HG02571 (cell line): ENCODE results near the gene AKAP1.

Experiments
- ATAC-seq: cut with Tn5 transposase; IDR thresholded peaks from one replicate; pipeline ENCODE4 v1.9.1; 2021; ENCODE audit warnings: mild to moderate bottlenecking, moderate library complexity; ENCODE audit not compliant: unreplicated experiment

Gene AKAP1

DNA sequence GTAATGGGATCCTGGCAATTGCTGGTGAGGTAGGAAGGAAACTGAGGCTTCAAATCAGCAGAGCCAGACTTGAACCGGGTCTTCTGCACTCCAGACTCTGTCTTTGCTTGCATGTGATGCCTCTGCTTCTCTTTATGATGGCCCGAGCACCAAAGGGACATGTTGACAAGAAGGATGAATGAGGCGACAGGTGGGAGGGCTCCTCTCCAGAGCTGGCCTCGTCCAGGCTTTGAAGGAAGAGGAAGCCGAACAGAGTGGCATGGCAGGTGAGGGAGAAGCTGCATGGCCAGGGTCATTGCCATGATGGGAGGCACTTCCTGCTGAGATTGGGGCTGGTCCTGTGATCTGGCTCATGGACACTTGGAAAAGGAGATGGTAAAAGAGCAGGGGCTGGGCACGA is 40.8 kb downstream of the AKAP1 start:
- no peak for ATAC-seq

DNA sequence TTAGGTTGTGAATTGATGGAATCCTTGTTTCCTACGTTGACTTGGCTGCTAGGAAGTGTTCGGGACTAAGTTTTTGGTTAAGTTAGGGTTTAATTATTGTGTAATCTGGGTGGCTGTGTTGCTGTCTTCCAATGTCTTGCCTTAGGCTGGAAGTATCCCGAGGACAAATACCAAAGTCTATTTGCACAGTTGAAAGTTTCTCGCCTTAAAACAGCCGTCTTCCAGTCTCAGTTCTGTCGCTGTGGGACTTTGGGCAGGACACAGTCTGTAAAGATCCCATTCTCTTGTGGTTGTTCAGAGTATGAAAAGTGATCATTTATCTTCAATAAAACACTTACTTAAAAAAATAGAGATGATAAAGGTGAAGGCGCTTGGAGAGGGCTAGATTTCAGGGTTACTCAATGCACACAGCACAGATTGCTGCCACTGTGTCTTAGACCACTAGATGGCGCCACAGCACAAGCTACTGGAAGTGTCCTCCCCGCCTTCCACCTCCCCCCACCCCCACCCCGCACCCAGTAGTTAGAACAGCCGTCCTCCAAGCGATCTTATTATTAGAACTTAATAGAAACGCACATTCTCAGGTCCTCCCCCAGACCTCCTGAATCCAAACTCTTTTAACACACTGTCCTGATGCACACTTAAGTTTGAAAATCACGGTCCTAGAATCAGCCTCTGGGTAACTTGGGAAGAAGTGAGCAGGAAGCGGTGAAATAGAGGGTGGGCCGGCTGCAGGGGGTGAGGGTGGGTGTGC is 45.8 kb downstream of the AKAP1 start:
- ATAC-seq = peak; percentile 51

DNA sequence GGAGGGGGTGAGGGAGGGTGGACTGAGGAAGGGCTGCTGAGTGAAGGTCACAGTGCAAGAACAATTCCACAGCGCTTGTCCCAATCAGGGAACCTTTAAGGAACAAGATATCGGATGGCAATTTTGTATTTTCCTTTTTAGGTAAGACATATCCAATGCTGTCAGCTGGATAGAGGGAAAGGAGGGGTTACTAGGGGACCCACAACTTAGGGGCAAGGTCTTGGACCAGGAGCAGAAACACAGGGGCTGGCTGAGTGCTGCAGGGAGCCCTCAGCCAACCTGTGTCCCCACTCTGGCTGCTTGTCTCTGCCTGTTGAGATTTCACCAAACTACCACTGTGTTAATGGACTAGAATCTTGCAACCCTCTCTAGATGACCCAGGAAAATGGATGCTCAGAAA is 47.6 kb downstream of the AKAP1 start:
- ATAC-seq = no peak

DNA sequence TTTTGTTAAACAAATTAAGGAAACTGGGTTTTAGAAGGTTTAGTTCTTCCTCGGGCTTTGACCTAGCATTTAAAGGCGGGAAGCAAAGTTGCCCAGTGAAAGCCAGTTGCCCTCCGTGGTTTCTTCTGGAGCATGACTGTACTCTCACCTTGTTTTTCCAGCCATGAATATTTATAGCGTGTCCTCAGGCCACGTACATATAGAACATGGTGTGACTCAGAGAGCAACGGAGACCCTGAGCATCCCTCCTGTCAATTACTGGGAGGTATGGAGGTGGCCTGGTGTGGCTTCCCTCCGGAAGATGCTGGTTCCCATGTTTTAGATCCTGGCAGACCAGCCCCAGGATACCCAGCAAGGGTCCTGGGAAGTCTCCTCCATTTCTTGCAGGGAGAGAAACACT is 48.4 kb downstream of the AKAP1 start:
- no peak for ATAC-seq

DNA sequence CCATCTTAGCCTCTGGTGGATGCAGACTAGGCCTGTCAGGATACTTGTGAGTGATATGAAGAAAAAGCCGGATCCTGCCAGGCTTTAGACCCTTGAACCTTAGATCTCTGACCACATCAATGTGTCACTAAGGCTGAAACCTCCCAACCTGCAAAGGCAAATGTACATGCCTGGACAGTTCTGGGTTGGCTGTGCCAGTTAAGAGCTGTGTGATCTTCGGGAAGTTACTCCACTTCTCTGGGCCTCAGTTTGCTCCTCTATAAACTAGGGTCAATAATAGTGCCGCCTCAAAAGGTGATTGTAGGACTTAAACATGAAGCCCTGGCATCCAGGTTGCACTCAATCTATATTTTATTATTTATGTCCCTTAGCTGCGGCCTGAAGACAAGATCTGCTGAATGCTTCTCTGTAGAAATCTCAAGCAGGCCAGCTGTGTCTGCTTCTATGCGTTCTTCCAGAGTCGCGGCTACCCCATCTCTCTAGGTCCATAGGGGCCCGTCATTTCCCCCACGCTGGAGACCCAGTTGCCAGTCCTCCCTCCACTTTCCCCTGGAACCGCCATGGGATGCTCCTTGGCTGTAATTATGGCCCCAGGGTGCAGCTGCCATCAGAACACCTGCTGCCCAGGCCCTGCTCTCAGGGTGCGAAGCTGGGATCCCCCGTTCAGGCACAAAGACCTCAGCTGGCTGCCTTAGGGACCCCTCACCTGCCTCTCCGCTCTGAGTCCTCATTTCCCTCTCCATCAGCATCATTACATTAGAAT is 50.2 kb downstream of the AKAP1 start:
- ATAC-seq = no peak

DNA sequence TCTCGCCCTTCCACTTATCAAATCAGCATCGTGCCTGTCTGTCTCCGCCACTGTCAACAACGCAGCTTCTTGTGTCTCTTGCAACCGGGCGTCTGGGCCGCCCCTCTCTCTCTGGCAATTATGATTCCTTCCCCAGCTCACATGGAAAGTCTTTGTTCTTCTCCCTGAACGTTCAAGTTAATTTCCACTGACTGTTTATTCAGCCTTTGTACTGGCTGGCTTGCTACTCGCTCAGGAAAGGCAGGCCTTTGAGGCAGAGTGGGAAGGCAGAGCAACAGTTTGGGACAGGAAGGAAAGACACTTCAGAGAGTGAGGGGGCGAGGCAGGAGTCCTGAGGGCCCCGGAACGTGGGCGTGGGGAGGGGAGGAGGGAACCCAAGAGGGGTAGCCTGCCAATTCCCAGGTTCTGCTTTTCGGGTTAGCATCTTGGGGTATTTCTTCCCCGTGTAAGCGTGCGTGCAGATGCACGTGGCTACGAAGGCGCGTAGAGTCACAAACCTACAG is 50.8 kb downstream of the AKAP1 start:
- ATAC-seq = no peak

GRCh38 chr17:57136355-57136754 is 51.3 kb downstream of the AKAP1 start:
- ATAC-seq = no peak

DNA sequence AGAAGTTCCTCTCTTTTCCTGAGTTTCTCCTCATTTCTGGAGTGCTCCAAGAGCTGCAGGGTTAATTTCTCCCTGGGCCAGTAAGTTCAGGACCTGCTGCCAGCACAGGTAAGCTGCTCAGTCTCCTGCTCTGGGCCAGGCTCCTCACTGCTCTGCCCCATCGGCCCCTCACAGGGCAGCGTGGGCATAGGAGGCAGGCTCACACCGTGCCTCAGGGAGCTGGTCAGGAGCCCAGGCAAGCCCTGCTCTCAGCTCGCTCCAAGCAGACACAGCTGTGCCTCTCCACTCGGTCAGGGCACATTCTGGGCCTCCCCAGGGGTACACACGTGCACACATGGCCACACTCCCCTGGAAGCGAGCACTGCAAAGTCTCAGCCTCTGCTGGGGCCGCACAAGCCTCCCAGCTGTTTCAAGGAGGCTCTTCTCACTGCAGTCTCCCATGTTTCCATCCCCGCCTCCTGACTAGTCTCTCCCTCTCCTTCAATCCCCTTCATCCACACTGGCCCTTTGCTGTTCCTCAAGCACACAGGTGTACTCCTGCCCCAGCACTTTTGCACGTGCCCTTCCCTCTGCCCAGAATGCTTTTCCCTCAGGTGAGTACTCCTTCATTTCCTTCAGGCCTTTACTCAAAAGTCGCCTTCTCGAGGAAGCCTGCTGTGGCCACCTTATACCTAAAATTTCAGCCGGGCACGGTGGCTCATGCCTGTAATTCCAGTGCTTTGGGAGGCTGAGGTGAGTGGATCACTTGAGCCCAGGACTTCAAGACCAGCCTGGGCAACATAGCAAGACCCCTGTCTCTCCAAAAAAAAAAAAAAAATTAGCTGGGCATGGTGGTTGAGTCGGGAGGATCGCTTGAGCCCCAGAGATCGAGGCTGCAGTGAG is 53.2 kb downstream of the AKAP1 start:
- no peak for ATAC-seq

DNA sequence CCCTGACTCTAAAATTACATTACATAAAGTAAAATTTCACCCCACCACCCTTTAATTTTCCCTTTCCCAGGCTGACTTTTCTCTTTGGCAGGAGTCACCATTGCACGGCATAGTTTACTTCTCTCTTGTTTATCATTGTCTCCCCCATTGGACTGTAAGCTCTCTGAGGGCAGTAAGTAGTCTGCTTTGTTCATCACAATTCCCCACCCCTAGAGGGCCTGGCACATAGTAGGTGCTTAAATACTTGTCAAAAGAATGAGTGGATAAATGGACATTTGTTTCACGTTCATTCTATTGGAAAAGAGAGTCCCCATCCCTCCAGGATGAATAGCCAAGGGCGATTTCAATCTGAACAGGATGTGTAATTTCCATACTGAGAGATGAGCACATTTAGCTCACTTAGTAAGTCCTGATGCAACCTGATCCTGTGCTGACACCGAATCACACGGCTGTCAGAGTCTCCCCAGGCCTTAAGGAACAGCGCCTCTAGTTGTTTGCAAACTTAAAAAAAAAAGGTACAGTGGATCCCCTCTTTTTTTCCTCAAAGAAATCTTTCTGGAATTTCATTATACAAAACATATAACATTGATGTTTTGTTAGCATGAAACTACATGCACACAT is 54.0 kb downstream of the AKAP1 start:
- no peak for ATAC-seq

- ATAC-seq = no peak
Observed at GRCh38 chr17:57140316-57140715, 55.3 kb downstream of the AKAP1 start.

- no peak for ATAC-seq
Observed at GRCh38 chr17:57142925-57143324, 57.9 kb downstream of the AKAP1 start.

GRCh38 chr17:57143361-57143760 is 58.3 kb downstream of the AKAP1 start:
- ATAC-seq = no peak

DNA sequence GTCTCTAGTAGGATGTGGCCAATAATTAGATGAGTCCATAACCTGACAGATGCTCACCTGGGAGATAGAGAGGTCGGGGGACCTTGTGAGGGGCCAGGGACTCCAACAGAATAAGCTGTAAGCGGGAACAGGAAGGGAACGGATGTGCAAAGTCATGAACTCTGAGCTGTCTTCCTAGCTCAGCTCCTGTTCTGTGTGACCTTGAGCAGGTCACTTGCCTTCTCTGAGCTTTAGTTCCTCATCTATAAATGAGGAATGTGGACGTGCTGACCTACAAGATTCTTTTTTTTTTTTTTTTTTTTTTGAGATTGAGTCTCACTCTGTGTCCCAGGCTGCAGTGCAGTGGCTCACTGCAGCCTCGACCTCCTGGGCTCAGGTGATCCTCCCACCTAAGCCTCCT is 58.9 kb downstream of the AKAP1 start:
- no peak for ATAC-seq

DNA sequence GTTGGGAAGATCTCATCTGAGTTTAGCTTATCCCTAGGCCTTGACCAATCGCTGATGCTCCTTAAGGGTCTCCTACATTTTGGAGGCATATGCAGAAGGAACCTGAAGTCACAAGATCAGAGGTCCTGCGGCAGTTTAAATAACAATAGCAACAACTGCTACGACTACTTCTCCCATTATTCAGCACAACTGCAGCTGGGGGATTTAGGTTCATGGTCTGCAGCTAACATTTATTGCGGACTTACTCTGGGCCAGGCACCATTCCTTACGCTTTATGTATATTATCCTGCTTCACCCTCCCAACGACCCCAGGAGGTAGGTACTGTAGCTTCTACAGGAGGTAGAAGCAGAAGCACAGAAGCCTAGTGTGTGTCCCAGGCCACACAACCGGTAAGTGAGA is 59.5 kb downstream of the AKAP1 start:
- ATAC-seq = no peak

DNA sequence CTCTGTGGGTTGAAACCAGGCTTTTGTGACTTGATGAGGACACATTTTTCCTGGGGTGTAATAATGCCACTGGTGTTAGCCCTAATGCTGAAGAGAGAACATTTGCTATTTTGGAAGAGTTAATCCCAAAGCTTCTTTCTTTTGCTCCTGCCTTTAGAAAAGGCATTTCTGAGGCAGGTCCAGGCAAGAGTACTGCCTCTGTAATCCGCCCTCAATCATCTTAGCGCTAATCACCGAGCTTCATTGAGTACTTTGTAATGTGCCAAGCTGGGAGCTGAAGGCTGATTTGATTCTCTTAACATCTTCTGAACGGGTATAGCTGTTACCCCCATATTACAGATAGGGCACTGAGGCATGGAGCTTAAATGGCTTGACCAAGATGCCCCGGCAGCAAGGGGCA is 60.3 kb downstream of the AKAP1 start:
- ATAC-seq = no peak

GRCh38 chr17:57146273-57146672 is 61.2 kb downstream of the AKAP1 start:
- ATAC-seq = no peak

GRCh38 chr17:57151798-57152197 is 66.8 kb downstream of the AKAP1 start:
- ATAC-seq = no peak

DNA sequence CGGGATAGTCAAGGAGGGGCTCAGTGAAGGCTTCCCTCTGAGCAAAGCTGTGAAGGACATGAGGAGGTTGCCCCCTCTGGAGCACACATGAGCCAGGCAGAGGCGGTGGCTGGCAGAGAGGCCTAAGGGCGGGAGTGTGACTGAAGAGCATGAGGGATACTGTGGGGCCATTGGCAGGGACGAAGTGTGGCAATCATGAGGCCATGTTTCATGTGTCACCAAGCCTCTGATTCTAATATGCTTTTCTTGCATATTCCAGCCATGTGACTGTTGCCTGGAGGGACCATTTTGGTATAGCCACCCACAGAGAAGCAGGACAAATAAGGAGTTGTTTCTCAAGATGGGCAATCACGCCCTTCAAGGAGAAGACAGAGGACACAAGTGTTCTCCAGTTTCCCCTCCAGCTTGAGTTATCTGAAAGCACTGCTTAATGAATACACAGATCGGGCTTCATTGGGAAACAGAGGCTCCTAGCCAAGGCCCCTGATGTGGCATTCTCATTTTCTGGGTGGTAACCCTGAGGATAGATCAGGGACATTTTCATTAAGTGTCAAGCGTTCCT is 68.0 kb downstream of the AKAP1 start:
- ATAC-seq = no peak

DNA sequence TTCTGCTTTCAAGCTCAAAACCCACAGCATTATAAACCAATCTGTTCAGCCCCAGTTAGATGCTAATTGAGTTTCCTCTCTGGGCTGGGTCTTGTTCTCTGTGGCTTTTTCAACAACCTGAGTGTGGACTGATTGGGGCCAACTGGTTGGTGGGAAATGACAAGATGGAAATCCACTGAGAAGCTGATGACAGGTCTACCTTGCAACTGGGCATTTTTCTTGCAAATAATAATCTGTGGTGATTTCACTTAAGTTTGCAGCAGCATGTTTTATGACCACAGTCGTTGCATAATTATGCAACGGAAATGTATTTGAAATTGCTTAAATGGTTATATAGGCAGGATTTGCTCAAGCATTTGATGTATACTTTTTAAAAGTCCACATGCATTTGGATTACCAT is 69.9 kb downstream of the AKAP1 start:
- no peak for ATAC-seq

- no peak for ATAC-seq
Observed at GRCh38 chr17:57158325-57158724, 73.3 kb downstream of the AKAP1 start.

DNA sequence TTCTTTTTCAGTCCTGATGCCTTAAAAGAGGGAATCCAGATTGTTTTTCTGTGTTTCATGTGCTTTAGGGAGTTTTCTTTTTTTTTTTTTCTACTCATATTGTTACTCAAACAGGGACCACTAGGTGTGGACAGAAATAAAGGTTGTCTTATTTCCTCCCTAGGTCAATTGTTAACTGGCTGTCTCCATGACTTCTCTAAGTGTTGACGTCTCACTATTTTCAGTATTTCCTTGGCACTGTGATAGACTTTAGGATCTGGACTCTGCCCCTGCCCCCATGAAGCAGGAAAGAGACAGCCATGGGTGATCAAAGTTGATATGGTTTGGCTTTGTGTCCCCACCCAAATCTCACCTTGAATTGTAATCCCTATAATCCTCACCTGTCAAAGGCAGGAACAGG is 73.7 kb downstream of the AKAP1 start:
- ATAC-seq = no peak
